Measurements from ENCODE around the gene MACROD2. TPM values are rescaled to one million over a fixed set of nuclear protein-coding genes. Genes with fewer than 3 reads are reported as not detected.

Gene MACROD2
- total RNA-seq, 1 experiment from 2014 or later = 0.24 TPM

Other genes with a start within 250 kb of the MACROD2 start
- 11.5 and 17.3 TPM in 2 replicates for gene ESF1, start 210.6 kb upstream of the MACROD2 start, total RNA-seq (2014; rRNA removed; shearing (Covaris generic))
- gene NDUFAF5, start 210.5 kb upstream of the MACROD2 start, total RNA-seq (2014; rRNA removed; shearing (Covaris generic)) = 34.1 and 35.0 TPM in 2 replicates
- not detected in 2 replicates for gene SEL1L2, start 4.9 kb upstream of the MACROD2 start, total RNA-seq (2014; rRNA removed; shearing (Covaris generic))

Data from RPMI7951 (cell line).